NCI-H2196 (cell line): ENCODE data around the gene MAFG.

ENCODE experiments used
- DNase-seq: peaks from one replicate; lab custom pipeline; 2025; ENCODE audit not compliant: unreplicated experiment; lab: John Stamatoyannopoulos, UW

MAFG gene

DNA sequence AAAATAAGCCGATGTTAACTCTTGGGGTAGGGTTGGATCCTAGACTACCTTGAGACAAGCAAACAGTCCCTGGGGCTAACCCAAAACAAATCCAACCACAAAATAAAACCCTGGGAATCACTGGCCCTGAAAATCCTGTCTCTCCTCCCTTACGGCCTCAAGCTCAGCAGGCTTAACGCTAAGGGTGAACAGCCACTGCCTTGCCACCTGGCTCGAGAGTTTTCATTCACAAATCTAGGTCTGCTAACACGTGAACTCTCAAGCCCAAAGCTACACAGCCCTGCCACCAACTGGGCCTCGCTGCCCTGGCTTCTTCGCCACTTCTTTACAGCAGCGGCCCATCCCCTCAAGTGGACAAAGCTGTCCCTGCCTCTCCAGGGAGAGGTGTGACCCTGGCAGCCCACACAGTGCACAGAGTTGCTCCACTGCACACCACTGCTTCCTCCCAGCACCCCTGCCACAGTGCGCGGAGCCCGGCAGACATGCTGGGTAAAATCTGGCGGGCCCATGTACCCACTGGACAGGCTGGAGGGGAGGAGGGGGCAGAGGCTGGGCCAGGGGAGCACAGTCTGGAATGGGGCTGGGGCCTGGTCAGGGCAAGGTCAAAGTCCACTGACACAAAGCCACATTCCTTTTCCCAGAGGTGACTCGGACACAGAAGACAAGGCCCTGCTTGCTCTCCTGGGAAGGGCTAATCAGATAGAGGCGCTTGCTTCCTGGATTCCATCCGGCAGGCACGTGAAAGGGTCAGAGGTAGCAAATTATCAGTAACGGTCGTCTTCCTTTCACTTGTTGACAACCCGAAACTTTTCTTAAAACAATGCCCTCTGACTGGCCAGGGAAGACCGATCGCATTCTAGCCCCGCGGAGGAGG is 17.3 kb downstream of the MAFG start:
- no peak for DNase-seq

DNA sequence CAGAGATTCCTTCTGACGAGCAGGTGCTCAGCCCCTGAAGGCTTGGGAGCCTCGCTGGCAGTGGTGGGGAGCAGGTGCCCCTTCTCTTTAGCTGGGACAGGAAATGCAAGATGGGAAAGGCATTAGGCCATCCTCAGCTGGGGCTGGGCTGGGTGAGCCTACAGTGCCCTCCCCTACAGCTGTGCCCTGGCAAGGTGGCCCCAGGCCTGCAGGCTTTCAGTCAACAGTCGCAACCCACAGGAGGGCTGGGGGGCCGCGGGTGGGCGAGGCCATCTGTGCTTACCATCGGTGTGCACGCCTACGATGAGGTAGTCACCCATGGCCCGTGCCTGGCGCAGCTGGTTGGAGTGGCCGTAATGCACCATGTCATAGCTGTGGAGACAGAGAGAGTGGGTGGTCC is 18.3 kb downstream of the MAFG start:
- DNase-seq: no peak

DNA sequence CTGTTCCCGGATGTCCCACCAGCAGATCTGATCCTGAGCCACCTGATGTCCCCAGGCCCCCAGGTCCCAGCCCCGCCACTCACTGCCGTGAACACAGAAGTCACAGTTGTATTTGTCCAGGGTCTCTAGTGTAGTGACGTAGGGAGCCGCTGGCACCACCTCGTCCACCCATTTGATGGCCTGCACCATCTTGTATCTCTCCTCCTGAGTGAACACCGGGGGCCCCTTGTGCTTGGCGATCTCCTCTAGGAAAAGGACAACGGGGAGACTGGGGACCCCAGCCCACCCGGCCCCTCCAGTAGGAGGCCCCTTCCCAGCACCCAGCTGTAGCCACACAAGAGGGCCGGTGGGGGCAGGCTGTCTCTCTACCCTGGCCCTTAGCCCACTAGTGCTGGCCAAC is 18.7 kb downstream of the MAFG start:
- DNase-seq: no peak

DNA sequence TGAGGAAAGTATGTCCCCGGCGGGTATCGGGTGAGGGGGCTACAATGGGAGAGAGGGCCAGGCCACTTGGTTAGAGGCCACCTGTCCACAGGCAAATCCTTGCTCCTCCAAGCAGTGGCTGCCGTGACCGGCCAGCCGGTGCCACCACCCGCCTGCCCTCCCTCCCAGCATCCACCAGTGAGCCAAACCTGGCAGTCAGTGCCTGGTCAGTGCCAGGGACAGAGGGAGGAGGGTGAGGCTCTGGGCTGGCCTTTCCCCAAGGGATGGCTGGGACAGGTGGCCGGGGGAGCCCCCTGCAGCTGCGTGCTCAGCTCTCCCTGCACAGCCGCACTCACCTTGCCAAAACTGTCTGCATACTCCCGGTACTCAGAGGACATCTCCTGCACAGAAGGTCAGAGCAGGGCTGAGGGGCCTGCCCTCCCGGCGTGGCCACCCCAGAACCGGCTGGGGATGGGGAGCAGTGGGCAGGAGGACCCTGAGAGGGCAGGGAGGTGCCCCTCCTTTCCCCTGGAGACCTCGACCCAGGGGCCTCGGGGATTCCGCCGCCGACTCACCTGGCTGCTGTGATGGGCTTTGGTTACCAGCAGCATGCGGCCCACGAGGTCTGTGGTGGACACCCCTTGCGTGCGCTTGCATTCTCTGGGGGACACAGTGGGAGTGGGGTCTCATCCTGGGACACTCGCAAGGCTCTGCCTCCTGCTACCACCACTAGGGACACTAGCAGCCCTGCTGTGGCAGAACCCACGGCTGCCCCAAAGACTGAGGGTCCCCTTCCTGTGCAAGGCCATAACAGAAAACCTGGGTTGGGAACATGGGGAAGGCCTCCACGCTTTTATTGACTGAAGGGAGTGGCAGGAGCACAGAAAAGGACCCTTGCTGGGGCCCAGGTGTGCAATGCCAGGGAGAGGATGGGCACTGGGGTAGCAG is 20.1 kb downstream of the MAFG start:
- no peak for DNase-seq

DNA sequence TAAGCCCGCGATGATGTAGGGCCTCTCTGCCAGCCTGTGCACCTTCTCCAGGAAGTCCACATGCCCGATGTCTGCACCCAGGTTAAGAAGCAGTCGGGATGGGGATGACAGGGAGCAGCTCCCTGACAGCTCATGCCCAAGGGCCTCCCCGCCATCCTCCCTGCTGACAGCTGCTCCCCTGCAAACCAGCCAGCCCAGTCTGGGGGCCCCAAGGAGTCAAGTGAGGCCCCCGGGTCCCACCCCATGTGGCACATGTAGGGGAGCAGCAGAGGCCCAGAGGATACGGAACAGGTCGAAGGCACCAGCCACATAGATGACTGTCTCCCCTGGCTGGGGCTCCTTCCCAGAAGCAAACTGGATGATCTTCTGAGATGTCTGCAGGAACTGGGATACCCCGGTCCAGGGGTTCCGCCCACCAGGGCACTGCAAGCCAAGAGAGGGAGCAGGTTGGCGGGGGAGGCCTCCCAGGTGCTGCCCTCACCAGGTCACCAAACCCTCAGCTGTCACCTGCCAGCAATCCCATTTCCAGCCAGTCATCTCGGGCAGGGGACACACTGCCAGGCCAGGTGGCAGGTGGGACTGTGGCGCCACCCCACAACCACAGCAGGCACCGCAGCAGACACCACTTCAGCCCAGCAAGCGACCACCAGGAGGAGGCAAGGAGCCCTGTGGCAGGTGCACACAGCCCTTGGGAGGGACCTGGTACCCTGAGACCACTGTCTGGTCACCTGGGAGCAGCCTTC is 20.9 kb downstream of the MAFG start:
- DNase-seq: peak; percentile 26

DNA sequence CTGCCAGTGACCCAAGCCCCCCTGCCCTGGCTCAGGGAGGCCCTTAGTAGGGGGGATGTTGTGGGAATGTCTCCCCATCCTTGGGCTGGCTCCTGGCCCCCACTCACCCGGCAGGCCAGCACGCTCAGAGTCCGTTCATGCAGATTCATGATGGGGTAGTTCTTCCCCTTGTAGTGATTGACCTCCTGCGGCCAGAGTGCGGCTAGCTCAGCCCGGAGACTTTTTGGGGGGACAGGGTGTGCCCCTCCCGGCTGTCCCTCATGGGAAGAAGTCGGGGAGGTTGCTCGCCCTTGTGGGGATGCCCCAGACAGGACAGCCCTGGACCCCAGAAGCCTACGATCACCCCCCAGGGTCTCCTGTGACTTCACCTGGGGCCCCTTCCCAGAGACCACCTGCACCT is 21.5 kb downstream of the MAFG start:
- DNase-seq: no peak

DNA sequence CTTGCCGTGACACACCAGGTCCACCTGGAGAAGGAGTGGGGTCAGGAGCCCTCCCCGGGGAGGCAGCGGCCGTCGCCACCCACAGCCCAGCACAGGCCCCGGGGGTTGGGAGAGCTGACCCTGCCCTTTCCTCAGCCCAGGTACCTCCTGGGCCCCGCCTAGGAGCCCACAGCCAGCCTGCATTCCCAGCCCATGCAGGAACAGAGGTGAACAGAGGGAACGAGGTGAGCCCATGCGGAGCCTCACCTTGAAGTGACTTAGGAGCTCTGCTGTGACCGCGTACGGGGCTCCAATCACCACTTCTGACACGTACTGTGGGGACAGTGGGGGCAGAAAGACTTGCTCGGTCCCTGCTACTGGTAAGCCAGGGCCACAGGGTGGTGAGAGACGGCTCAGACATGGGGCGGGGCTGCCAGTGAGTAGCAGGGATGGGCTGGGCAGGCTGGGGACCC is 22.1 kb downstream of the MAFG start:
- DNase-seq: no peak

DNA sequence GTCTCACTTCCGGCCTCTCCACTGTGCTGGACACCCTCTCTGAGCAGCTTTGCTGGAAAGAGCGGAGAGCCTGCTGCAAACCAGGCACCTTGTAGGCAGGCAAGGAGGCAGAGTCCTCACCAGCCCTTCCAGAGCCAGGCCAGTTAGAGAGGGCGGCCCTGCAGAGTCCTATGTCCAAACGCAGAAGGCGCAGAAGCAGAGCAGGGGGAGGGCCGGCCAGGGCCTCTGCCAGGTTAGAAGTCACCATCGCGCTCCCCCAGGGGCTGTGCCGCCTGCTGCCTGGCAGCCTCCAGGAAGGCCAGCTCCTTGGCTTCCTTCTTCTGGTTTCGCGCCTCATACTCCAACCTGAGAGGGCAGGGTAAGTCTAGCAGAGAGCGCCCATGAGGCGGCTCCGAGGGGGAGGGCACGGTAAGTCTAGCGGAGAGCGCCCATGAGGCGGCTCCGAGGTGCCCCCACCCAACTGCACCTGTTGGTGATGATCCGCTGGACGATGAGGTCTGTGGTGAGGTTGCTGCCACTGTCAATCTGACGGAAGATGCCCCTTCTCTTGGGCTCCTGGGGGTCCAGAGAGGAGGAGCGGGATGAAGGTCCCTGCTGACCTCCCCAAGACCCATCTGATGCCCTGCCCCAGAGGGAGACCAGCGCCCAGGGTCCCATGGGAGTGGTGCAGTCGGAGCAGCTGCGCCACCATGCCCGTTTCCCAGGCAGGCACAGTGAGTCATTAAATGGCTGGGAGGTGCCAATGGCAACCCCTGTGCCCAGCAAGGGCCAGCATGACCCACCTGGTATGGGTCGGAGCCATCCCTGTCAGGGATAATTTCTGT is 22.7 kb downstream of the MAFG start:
- DNase-seq: no peak

DNA sequence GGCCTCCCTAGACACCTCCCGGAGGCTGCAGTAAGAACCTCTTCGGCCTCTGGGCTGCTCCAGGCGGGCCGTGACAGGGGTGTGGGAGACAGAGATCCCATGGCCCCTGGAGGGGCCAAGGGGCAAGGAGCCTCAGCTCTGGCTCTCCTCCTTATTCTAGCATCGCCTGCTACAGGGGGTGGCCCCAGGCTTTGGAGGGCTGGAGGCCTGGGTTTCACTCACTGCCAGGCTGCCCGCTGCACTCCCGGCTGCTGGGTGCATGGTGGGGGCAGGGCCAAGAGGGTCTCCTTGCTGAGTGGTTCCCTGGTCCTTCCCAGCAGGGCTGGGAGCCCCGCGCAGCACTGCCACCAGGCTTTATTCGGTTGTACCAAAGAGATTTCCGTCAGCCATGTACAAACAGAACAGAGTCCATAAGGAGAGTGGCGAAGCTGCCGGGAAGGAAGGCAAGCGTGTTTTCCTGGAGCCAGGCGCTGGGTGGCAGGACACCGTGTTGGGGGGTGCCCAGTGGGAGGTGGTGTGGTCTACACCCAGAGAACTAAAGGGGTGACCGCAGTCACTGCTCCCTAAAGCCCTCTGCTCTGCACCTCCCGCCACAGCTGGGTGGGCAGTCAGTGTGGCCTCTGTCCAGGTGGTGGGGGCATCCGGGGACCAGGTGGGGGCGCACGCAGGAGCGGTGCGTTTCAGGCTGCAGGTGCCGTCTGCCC is 23.5 kb downstream of the MAFG start:
- DNase-seq: no peak

DNA sequence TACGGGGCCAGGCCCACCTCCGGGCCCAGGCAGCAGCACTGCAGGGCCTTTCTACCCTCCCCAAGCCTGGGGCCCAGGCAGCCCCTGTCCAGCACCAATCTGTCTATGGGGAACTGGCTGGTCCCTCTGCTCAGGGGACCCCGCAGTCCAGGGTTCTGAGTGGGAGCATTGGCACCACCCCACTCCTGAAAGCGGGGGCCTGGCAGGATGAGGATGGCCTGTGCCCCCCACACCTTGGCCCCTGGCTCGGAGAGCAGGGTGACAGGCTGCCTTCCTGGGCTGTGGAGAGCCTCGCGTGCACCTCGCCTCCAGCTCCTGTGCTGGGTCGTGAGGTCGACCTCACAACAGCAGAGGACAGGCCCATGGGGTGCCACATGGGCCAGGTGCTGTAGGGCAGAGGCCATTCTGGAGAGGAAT is 24.1 kb downstream of the MAFG start:
- no peak for DNase-seq

DNA sequence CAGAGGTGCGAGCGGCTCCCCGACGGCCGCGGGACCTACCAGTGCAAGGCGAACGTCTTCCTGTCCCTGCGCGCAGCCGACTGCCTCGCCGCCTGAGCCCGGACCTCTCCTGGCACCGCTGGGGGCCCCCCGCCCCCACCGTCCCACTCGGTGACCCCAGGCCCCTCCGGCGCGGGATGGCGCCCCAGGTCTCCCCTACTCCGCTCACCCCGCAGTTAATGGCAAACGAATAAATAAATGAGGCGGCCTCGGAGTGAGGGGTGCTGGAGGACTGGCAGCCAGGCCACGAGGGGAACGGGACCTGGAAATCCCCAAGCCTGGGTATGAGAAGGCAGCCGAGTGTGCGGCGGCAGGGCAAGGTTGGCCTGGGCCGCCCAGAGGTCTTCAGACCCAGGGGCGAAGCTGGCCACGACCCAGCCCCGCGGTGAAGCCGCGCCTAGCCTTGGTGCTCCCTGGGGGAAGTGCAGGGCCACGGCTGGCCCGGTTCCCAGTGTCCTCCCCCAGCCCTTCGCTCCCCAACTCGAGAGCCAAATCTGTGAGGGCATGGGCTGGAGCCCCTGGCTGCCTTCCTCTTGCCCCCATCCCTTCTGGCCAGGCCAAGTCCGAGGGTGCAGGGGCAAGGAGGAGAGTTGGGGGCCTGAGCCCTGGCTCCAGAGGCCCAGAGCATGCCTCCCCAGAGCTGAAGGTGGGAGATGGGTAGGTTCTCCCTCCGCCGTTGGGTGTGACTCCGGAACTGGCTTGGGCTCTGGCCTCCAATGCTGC is 24.7 kb downstream of the MAFG start:
- no peak for DNase-seq

DNA sequence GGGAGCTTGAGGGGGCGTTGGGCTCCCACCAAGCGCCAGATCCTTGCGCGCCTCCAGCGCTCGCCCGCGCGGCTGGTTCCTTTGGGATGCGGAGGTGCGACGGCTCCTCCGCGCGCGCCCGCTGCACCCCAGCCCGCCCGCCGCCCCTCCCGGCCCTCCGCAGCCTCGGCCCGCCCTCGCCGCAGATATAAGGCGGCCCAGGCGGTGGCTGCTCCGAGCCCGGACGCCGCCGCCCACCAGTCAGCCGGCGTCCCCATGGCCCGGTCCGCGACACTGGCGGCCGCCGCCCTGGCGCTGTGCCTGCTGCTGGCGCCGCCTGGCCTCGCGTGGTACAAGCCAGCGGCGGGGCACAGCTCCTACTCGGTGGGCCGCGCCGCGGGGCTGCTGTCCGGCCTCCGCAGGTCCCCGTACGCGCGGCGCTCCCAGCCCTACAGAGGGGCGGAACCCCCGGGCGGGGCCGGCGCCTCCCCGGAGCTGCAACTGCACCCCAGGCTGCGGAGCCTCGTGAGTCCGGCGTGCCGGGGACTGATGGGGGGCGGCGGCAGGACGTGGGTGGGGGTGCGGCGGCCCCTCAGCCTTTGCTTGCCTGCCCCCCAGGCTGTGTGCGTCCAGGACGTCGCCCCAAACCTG is 25.4 kb downstream of the MAFG start, which contains the start of gene NPB:
NPB (plus strand) TSS at position 216 of the 630 bp plus-strand sequence; CDS start at position 256, 40 bp downstream.
- no peak for DNase-seq

DNA sequence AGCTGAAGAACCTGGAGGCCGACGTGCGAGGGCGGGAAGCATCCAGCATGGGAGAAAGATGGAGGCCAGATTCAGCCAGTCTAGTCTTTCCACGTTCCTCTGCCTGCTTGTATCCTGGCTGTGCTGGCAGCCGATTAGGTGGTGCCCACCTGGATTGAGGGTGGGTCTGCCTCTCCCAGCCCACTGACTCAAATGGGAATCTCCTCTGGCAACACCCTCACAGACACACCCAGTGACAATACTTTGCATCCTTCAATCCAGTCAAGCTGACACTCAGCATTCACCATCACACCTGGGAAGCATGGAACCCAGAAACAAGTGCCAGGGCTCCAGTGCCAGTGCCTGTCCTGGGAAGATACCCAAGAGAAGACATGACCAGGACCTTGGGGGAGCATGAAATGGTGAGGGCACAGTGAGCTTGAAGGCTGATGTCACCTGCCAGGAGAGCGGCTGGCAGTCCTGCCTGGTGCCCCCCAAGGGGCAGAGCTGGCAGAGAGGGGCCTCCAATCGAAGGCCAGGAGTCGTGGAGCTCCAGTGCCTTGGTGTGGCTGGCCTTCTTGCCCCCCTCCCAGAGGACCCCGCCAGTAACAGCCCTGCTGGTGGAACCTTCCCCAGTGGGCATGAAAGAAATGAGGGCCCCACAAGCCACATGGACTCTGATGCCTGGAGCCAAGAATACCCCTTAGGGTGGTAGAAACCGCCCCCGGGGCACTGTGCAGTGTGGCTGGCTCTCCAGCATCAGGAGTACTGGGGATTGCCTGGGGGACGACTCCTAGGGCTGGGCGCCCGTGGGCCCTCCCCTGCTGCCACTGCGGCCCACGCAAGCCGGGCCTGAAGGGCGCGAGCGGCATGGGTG is 26.1 kb downstream of the MAFG start:
- no peak for DNase-seq

DNA sequence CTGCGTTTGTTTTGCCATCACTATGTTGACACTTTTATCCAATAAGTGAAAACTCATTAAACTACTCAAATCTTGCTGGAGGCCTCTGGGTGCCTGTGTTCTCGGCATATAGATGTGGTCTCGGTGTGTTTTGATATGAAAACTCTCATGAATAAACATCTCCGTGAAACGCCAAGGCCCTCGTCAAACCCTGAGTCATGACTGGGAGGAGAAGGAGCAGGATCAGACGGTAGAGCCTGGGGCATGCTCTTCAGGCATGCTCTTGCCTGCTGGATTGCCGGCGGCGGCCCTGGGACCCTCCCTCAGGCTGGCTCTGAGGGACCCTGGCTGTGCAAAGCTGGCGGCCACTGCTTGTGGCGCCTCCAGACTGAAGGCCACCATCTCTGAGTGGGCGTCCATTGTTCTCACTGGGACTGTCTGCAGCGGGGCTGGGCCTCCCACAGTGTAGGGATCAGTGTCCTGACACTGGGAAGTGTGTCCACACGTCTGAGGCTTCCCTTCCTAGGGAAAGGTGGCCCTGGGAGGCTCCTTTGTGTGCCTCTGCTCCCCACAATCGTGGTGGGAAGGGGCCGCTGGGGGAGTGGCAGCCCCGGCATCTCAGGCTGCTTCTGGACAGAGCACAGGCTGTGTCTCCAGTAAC is 27.2 kb downstream of the MAFG start:
- DNase-seq: no peak

DNA sequence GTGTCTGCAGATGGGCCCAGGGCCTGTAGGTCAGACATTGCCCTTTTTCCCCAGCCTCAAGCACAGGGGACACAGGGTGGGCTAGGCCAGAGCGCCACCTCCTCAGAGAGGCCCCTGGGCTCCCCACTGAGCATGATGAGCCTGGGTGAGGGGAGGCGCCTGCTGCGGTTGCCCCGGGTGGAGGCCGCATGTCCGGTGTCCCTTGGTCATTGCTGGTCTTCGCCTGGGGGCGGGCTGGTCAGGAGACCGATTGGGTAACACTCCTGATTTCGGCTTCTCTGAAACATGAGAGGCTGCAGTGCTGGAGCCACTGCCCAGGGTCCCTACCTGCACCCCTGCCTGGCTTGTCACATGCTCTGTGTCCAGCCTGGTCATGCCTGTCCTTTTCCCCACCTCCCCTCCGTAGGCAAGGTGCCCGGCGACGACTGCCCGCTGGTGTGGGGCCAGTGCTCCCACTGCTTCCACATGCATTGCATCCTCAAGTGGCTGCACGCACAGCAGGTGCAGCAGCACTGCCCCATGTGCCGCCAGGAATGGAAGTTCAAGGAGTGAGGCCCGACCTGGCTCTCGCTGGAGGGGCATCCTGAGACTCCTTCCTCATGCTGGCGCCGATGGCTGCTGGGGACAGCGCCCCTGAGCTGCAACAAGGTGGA is 27.9 kb downstream of the MAFG start:
- DNase-seq: no peak

DNA sequence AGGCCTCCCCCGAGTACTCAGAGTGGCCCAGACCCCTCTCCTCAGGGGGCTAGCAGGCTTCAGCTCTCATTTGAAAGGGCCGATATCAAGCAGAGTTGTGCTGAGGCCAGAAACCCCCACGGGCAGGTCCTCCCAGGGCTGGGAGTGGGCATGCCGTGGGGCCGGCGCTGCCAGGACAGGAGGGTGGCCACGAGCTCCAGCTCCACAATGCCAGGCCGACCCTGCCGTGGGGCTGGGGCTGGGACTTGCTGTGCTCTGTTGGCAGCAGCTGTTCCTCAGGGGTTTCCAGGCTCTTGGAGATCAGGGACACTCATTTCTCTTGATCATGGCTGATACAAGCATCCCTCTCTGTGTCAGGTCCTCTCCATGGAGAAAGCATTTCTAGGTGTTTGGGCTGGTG is 28.6 kb downstream of the MAFG start:
- DNase-seq: no peak
